PC-3 (cell line): ENCODE results near the gene LRP1B.

Source experiments
- CTCF ChIP-seq: fragments of 300-600 bp; sonication (generic); conservative IDR thresholded peaks from 2 replicates; pipeline ENCODE4 v1.5.1; 2017; ENCODE audit warnings: antibody characterized with exemption, low read depth, mild to moderate bottlenecking, low read length
- EZH2 ChIP-seq: fragments of 300-600 bp; sonication (generic); IDR thresholded peaks from one replicate; pipeline ENCODE4 v1.6.1; 2017; ENCODE audit warnings: antibody characterized with exemption, mild to moderate bottlenecking, low read length; ENCODE audit not compliant: unreplicated experiment
- EZH2phosphoT487 ChIP-seq: fragments of 300-600 bp; sonication (generic); IDR thresholded peaks from 2 replicates; pipeline ENCODE4 v1.6.1; 2018; ENCODE audit warnings: mild to moderate bottlenecking, antibody characterized with exemption, low read length, borderline replicate concordance

- TF ChIP-seq CTCF (no peak), EZH2 (no peak), EZH2phosphoT487 (no peak)
Observed at GRCh38 chr2:140249821-140250220, 1881.0 kb downstream of the LRP1B start.
